ENCODE results near the gene SLC35E2B.
"Not testable (repeated sequence)": the region's sequence is repeated elsewhere in the genome, so short reads cannot be mapped to it uniquely, and the experiment has no call there.

The SLC35E2B gene

DNA sequence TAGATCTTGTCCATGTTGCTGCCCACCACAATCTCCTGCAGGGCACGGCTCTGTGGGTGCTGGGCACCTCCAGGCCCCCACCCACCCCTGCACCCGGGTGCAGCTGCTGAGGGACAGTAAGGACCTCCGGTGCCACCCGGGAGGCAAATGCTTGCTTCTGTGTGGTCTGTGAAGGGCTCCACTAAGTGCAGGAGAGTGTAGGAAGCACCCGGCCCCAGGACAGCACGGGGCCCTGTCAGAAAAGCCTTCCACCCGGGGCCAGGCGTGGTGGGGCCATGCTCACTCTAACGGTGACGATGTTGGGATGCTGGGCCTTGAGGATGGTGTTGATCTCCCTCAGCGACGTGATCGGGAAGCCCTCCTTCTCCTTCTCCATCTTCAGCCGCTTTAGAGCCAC lies 55.1 kb downstream of the SLC35E2B start:
- DNase-seq = not testable (repeated sequence)

DNA sequence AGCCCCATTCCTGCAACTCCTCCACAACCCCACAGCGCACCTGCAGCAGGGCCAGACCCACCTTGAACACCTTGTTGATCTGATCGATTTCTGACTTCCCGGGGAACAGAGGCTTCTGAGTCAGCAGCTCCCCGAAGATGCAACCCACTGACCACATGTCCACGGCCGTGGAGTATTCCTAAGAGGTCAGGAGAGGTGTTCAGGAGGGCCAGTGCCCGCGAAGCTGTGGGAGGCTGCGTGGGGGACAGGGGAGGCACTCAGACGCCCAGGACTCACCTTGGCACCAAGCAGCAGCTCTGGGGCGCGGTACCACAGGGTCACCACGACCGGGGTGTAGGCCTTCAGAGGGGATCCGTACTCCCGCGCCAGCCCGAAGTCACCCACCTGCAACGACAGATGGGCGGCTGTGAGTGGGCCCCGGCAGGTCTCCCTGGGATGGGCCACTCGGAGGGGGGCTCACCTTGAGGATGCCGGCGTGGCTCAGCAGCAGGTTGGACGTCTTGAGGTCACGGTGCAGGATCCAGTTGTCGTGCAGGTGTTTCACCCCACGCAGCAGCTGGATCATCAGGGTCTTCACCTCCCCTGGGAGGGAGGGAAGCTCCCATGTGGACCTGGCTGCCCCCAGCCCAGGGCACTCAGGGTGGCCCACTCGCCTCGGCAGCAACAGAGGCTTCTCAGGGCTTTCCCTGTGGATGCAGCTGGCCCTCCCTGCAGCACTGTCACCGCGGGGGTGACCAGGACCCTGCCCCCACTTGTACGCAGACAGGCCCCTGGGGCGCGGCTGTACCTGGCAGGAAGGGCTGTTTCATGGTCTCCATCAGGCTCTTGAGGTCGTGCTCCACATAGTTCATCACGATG lies 55.7 kb downstream of the SLC35E2B start:
- DNase-seq = not testable (repeated sequence)

DNA sequence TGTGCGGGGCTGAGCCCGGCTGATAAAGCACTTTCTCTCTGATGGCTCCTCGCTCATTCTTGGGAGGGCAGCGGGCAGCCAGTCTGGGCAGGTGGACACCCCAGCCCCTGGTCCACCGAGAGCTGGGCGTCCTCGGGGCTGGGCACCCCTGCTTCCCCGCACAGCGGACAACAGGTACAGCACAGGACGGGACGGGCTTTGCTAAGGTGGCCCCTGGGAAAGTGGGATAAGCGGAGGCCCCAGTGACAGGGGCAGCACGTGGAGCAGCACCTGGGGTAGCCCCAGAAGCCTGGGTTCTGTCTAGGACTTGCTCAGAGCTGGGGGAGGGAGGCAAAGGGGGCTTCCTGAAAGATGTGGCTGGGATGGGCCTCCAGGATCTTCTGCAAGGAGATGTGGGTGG lies 58.0 kb downstream of the SLC35E2B start:
- DNase-seq = not testable (repeated sequence)

DNA sequence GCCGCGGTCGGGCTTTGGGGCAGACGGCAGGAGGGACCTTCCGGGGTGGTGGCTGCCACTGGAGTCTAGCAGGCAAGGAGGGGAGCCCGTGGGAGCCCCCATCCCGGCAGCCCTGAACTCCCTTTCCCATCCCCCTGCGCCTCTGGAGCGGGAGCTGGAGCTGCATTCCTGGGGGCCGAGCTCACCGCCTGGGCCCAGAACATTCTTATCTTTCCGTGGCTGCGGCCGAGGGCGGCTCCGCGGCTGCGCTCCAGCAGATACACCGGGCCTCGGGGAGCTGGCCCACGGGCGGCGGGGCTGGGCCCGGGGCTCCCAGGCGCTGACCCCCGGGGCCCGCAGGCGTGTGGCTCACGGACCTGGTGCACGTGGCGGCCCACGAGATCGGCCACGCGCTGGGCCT lies 59.2 kb downstream of the SLC35E2B start:
- not testable (repeated sequence) for DNase-seq

DNA sequence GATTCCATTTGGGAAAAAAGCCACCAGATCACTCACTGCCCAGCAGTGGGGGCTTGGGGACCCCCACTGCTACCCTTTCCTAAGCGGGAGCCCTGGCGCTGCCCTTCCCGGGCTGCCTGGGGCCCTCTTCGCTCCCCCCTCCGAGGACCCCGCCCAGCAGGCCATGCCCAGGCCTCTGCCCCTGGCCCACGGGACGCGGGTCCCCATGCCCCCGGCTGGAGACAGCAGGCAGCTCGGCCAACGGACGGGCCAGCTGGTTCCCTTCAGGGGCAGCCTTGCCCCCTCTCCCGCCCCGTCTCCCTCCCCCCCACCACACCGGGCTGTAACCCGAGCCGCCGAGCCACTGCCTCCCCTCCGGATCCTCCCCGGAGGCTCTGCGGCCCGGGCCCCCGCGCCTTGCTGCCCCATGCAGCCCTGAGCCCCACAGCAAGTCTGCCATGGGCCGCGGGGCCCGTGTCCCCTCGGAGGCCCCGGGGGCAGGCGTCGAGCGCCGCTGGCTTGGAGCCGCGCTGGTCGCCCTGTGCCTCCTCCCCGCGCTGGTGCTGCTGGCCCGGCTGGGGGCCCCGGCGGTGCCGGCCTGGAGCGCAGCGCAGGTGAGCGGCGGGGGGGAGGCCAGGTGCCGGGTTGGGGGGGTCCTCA lies 60.7 kb downstream of the SLC35E2B start, which contains the start of gene MMP23B:
Gene MMP23B, plus strand, starts transcription at position 392 of the 639 bp plus-strand sequence. Its CDS starts 46 bp downstream, at position 438.
- DNase-seq = no peak

DNA sequence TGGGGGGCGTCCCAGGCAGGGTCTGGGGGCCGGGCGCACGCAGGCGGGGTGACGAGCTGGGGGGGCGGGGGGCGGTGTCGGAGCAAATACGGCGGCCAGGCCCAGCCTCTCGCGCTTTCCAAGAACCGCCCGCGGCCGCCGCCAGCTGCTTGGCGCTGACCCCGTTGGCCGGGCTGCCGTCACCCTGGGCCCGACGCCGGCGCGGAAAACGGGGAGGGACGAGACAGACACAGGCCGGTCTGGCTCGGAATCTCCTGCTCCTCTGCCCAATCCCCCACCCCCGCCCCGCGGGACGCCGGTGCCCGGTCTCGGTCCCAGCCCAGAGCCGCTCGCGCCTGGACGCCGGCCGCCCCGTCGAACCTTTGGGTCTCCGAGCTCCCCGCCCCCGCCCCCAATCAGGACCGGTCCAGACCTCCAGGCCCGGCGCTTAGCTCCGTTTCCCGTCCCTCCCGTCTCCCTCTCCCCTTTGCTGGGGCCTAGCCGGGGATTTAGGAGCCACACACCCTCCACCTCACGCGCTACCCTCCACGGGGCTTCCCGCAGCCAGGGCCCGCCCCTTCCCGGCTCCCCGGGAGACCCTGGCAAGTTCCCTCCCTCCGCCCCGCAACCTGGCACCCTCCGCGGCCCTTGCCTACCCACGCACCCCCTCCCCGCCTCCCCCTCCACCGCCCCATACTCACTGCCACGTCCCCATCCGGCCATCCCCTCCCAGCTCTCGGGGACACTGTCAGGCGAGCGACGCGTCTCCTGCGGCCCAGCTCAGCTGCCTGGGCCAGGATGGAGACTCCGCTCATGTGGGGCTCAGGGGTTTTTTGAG lies 61.4 kb downstream of the SLC35E2B start:
- no peak for DNase-seq

DNA sequence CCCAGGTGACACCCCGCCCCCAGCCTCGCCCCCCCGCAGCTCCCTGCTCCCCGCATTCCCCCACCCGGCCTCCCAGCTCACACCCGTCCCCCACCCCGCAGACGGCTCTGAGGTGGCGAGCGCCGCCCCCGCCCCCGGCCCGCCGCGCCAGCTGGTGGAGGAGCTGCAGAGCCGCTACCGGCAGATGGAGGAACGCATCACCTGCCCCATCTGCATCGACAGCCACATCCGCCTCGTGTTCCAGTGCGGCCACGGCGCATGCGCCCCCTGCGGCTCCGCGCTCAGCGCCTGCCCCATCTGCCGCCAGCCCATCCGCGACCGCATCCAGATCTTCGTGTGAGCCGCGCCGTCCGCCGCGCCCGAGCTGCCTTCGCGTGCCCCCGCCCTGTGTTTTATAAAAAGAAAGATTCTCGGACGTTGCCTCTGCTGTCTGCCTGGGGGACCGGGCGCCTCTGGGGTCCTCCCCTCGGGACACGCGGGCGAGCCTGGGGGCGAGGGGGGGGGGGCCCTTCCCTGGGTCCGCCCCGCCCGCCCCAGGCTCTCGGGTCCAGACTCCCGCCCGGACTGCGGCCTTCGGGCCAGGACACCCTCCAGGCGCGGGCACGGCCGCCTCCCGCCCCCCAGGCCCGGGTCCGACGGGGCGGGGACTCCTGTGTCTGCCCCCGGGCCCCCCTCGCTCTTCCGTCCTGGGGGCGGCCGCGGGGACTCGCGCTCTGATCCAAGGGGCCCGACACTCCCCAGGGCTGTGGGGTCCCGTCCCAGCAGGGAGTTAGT lies 62.2 kb downstream of the SLC35E2B start:
- DNase-seq = no peak

DNA sequence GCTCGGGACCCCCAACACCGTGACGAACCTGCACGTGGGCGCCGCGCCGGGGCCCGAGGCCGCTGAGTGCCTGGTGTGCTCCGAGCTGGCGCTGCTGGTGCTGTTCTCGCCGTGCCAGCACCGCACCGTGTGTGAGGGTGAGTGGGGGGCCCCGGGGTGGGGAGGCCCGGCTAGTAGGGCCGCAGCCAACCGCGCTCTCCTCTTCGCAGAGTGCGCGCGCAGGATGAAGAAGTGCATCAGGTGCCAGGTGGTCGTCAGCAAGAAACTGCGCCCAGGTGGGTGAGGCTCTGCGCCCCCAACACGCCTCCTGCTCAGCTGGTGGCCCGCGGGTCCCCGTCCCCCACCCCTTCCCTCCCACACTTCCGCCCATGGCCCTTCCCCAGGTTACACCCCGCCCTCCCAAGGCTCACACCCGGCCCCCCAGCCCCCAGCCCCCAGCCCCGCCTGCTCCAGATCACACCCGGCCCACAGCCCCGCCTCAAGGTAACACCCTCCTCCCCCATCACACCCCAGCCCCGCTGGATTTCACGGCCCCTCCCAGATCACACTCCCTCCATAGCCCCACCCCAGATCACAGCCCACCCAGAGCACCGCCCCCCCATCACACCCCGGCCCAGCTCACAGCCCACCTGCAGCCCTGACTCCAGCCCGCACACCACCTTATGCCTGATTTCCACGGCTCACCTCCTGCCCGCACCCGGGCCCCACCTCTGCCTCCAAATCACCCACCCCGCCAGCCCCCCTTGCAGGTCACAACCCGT lies 63.0 kb downstream of the SLC35E2B start:
- DNase-seq = no peak

DNA sequence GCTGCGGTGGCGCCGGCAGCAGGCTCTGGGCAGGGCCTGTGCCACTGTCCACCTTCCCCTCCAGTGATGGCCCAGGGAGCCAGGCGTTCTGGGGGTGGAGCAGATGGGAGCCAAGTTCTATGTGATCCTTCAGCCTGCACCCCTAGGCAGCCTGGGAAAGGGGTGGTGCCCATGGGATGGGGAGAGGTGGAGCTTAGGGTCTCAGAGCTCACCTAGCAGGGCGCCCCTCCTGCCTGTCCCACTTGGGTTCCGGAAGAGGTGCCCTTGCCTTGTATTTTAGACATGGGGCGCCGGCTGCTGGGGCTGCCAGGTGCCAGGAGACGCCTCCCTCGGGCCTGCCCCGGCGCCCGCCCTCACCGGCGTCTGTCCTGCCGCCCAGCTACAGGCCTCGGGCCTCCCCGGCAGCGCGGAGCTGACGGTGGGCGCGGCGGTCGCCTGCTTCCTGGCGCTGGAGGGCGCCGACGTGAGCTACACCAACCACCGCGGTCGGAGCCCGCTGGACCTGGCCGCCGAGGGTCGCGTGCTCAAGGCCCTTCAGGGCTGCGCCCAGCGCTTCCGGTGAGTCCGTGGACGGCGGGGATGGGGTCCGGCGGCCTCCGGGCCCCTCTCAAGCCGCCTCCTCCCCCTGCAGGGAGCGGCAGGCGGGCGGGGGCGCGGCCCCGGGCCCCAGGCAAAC lies 63.7 kb downstream of the SLC35E2B start:
- no peak for DNase-seq

DNA sequence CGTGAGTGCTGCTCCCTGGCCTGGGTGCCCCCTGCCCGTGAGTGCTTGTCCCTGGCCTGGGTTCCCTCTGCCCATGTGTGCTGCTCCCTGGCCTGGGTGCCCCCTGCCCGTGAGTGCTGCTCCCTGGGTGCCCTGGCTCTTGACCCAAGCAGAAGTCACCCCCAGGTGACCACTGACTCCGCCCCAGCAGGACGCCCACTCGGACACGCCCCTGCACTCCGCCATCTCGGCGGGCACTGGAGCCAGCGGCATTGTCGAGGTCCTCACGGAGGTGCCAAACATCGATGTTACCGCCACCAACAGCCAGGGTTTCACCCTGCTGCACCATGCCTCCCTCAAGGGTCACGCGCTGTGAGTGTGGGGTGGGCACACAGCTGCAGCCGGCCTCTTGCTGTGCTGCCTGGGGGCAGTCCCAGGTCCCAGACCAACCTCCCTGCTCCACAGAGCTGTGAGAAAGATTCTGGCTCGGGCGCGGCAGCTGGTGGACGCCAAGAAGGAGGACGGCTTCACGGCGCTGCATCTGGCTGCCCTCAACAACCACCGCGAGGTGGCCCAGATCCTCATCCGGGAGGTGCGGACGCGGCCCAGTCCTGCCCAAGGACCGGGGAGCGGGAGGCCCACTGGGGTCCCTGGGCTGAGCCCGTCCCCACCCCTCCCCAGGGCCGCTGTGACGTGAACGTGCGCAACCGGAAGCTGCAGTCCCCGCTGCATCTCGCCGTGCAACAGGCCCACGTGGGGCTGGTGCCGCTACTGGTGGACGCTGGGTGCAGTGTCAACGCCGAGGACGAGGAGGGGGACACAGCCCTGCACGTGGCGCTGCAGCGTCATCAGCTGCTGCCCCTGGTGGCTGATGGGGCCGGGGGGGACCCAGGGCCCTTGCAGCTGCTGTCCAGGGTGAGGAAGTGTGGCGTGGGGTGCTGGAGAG lies 64.5 kb downstream of the SLC35E2B start:
- no peak for DNase-seq

DNA sequence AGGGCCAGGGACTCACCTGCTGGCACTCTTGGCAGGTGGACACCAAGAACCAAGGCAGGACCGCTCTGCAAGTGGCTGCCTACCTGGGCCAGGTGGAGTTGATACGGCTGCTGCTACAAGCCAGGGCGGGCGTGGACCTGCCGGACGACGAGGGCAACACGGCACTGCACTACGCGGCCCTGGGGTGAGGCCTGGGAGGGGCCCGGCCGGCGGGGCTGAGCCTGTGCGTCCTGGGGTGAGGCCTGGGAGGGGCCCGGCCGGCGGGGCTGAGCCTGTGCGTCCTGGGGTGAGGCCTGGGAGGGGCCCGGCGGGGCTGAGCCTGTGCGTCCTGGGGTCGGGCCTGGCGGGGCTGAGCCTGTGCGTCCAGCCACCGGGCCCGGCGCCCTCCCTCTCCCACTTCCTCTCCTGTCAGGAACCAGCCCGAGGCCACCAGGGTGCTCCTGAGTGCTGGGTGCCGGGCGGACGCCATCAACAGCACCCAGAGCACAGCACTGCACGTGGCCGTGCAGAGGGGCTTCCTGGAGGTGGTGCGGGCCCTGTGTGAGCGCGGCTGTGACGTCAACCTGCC lies 65.2 kb downstream of the SLC35E2B start:
- no peak for DNase-seq

DNA sequence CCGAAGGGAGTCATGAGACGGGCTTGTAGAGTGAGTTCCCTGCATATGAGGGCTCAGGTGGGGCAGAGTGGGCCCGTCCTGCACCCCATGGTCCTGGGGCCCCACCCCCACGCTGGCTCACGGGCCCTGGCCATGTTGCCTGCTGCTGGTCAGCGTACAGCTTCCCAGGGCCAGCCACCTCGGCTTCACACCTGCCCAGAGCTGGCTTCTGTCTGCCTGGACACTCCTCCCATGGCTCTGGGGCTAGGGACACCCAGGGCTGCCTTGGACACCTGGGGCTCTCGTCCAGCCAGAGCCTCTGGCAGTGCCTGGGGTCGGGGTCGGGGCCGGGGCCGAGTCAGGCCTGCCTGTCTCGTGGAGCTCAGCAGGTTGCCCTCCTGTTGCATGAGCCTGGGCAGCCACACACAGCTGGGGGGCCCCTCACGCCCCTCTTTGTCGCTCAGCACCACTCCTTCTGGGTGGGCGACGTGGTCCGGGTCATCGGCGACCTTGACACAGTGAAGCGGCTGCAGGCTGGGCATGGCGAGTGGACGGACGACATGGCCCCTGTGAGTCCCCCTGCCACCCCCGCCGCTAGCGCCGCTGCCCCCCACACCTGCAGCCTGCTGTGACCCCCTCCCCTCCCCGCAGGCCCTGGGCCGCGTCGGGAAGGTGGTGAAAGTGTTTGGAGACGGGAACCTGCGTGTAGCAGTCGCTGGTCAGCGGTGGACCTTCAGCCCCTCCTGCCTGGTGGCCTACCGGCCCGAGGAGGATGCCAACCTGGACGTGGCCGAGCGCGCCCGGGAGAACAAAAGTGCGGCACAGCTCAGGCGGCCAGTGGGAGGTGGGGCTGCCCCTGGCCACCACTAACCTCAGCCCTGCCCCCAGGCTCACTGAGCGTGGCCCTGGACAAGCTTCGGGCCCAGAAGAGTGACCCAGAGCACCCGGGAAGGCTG lies 66.1 kb downstream of the SLC35E2B start:
- no peak for DNase-seq

DNA sequence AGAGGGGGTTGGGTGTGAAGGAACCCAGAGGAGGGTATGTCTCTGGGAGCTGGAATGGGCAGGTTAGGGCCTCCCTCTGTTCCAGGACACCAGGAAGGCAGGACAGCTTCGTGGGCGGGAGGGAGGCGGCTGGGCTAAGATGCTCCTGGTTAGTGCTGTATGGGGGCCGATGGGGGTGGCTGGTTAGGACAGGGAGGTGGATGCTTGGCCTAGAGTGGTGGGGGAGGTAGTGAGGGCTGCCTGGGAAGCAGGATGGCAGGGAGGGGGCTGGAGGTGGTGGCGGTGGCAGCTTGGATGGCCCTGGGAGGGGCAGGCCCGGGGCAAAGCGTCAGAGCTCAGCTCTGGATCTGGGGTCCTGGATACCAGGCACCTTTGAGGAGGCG lies 66.8 kb downstream of the SLC35E2B start:
- no peak for DNase-seq

DNA sequence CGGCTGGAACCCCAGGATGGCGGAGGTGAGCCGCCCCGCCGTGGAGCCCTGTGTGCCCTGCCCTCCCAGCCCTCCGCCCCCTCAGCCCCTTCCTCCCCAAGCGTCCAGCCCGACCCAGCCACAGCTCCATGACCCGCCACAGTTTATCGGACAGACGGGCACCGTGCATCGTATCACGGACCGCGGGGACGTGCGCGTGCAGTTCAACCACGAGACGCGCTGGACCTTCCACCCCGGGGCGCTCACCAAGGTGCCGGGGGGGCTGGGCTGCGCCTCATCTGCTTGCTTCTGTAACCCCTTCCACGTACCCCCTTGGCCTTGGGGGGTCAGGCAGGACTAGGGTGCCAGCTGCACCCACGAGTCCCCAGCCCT lies 67.2 kb downstream of the SLC35E2B start:
- DNase-seq = no peak

DNA sequence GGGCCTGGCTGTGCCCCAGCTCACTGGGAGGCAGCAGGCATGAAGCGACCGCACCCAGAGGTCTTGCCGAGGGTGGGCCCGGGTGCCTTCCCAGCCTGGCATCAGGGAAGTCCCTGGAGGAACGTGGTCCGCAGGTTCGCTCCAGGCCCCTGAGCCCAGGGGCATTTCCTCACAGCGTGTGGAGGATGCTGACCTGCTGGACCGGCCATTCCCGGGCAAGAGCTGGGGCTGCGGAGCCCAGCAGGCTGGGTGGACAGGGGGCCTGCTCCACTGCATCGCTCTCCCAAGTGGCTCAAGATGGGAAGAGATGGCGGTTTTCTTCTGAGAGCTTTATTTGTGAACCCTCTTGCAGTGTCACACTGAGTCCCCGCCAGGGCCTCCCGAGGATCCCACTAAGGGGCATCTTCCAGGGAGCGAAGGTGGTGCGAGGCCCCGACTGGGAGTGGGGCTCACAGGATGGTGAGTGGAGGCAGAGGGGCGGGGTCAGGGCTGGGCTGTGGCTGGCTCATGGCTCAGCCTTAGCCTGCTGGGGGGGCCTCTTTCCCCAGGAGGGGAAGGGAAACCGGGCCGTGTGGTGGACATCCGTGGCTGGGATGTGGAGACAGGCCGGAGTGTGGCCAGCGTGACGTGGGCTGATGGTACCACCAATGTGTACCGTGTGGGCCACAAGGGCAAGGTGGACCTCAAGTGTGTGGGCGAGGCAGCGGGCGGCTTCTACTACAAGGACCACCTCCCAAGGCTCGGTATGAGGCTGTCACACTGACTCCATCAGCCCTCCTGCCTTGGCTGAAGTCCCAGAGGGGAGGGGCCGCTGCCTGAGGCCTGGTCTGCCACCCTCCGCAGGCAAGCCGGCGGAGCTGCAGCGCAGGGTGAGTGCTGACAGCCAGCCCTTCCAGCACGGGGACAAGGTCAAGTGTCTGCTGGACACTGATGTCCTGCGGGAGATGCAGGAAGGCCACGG lies 67.9 kb downstream of the SLC35E2B start:
- no peak for DNase-seq

DNA sequence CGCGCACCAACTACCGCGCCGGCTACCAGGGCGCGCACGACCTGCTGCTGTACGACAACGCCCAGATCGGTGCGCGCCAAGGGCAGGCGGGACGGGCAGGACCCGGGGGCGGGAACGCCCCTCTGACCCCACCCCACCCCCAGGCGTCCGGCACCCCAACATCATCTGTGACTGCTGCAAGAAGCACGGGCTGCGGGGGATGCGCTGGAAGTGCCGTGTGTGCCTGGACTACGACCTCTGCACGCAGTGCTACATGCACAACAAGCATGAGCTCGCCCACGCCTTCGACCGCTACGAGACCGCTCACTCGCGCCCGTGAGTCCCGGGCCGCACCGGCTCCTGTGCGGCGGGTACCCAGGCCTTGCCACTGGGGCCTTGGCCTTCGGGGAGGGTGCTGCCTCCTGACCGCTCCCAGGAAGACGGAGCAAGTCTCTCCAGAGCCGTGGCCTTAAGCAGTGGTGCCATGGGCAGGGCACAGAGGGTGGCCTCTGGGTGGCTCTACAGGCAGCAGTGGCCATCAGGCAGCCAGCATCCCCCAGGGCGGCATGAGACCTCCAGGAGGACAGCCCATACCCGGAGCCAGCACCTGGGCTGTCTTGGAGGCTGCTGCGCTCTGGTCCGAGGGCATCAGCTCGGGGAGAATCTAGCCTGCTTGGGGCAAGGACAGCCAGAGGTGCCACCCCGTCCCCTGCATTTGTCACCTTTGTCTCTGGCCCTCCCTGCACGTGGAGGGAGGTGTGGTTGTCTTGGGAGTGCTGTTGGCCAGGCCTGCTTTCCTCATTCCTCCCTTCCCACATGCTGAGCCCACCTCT lies 68.8 kb downstream of the SLC35E2B start:
- no peak for DNase-seq

All from KG1 (cell line).